ENCODE data around the gene ZNF565.
A peak's percentile ranks its signal among the peaks of the same experiment; 100 is the strongest.
"Not testable (repeated sequence)": the region's sequence is repeated elsewhere in the genome, so short reads cannot be mapped to it uniquely, and the experiment has no call there.

The ZNF565 gene

GRCh38 chr19:36152019-36152351 lies 62.5 kb downstream of the ZNF565 start:
- no peak for DNase-seq (ENCODE audit: insufficient read length, low spot score)

GRCh38 chr19:36151144-36152018 lies 63.1 kb downstream of the ZNF565 start:
- no peak for DNase-seq (ENCODE audit: insufficient read length, low spot score)
- FAIRE-seq = no peak

More at GRCh38 chr19:36152019-36152351, 62.5 kb downstream of the ZNF565 start:
- FAIRE-seq = no peak

GRCh38 chr19:36150586-36150985 lies 63.9 kb downstream of the ZNF565 start:
- FAIRE-seq (no peak), DNase-seq (ENCODE audit: insufficient read length, low spot score) (no peak)

GRCh38 chr19:36149673-36150406 lies 64.6 kb downstream of the ZNF565 start:
- no peak for FAIRE-seq

GRCh38 chr19:36144624-36145023 lies 69.8 kb downstream of the ZNF565 start:
- FAIRE-seq = no peak
- DNase-seq (ENCODE audit: insufficient read length, low spot score) = no peak

More at GRCh38 chr19:36149673-36150406, 64.6 kb downstream of the ZNF565 start:
- DNase-seq (ENCODE audit: insufficient read length, low spot score) = no peak

GRCh38 chr19:36142496-36142895 lies 72.0 kb downstream of the ZNF565 start:
- DNase-seq (ENCODE audit: insufficient read length, low spot score) (no peak), FAIRE-seq (no peak)

GRCh38 chr19:36142046-36142445 lies 72.4 kb downstream of the ZNF565 start:
- no peak for DNase-seq (ENCODE audit: insufficient read length, low spot score)
- FAIRE-seq = no peak

- DNase-seq (ENCODE audit: insufficient read length, low spot score) = peak; percentile 85
These were observed 73.2 kb downstream of the ZNF565 start for GRCh38 chr19:36141039-36141927.

GRCh38 chr19:36140304-36141038 lies 74.0 kb downstream of the ZNF565 start:
- peak; percentile 68 for DNase-seq (ENCODE audit: insufficient read length, low spot score)
- no peak for FAIRE-seq

More at GRCh38 chr19:36141039-36141927, 73.2 kb downstream of the ZNF565 start:
- FAIRE-seq = peak; percentile 60

- FAIRE-seq (peak; percentile 86), DNase-seq (ENCODE audit: insufficient read length, low spot score) (peak; percentile 96)
These were observed 74.8 kb downstream of the ZNF565 start, which contains the start of gene CAPNS1 for GRCh38 chr19:36139473-36140303. CAPNS1 (plus strand) TSS chr19:36140066; CDS start chr19:36141012, 946 bp downstream.

GRCh38 chr19:36139120-36139472 lies 75.4 kb downstream of the ZNF565 start:
- no peak for DNase-seq (ENCODE audit: insufficient read length, low spot score)
- FAIRE-seq = no peak

GRCh38 chr19:36136964-36137686 lies 77.3 kb downstream of the ZNF565 start:
- peak; percentile 68 for DNase-seq (ENCODE audit: insufficient read length, low spot score)
- no peak for FAIRE-seq

GRCh38 chr19:36134867-36135266 lies 79.6 kb downstream of the ZNF565 start:
- FAIRE-seq; DNase-seq (ENCODE audit: insufficient read length, low spot score): not testable (repeated sequence)

All from HTR-8/SVneo (cell line).